ENCODE measurements around the gene FBXW7.

FBXW7 gene

GRCh38 chr4:152512483-152512882 is 23.4 kb downstream of the FBXW7 start:
- DNase-seq: no peak
- Histone ChIP-seq H4K91ac (ENCODE audit: low read length) (no peak overlapping the region), H2BK5ac (ENCODE audit: low read depth, low read length, poor library complexity, severe bottlenecking) (no peak overlapping the region), H3K14ac (ENCODE audit: low read length in 2 of 2) (no peak overlapping the region), H4K8ac (ENCODE audit: low read length) (no peak overlapping the region), H2BK15ac (ENCODE audit: low read depth, poor library complexity, severe bottlenecking) (no peak overlapping the region), H2AFZ (ENCODE audit: low read depth, low read length) (no peak overlapping the region), H2AK5ac (ENCODE audit: low read length, severe bottlenecking) (no peak overlapping the region), H3K4me1 (ENCODE audit: control insufficient read depth, insufficient read depth, low read depth, low read length) (peaks cover 4% of the 10 kb centered on the region), H3K79me1 (replicated peaks; ENCODE audit: low read length, poor library complexity, severe bottlenecking) (peaks cover 19% of the 10 kb centered on the region), H3K4ac (ENCODE audit: low read depth in 1 of 2, low read length in 2 of 2) (no peak overlapping the region), H2BK120ac (ENCODE audit: low read depth, low read length) (no peak overlapping the region), H3K4me3 (ENCODE audit: insufficient read depth in 1 of 2, low read depth in 1 of 2, low read length in 2 of 2) (no peak overlapping the region), H3K36me3 (ENCODE audit: control insufficient read depth in 1 of 2, insufficient read depth in 2 of 2, low read depth in 1 of 2, low read length in 2 of 2) (no peaks in the 10 kb centered on the region), H3K23ac (ENCODE audit: low read length in 2 of 2) (no peak overlapping the region), H3K4me2 (ENCODE audit: low read length, poor library complexity, severe bottlenecking) (no peak overlapping the region), H3K18ac (ENCODE audit: low read depth in 1 of 2, low read length in 2 of 2) (no peak overlapping the region), H3K27ac (ENCODE audit: low read length, poor library complexity, severe bottlenecking) (no peak overlapping the region), H3K9me3 (ENCODE audit: control insufficient read depth, low read length) (no peaks in the 10 kb centered on the region), H3K27me3 (ENCODE audit: control insufficient read depth in 1 of 2, insufficient read depth in 1 of 2, low read length in 2 of 2) (no peaks in the 10 kb centered on the region), H3K9ac (ENCODE audit: low read length) (no peak overlapping the region), H2BK12ac (ENCODE audit: low read length in 2 of 2) (no peak overlapping the region)
- 88% methylated on average over 3 of the region's 5 CpGs for WGBS

- no peaks in the 10 kb centered on the region for H3K9me3 ChIP-seq (ENCODE audit: control insufficient read depth, low read length)
- no peak overlapping the region for H4K8ac ChIP-seq (ENCODE audit: low read length)
- 85% methylated on average over 2 of the region's 7 CpGs for WGBS
- H3K23ac ChIP-seq (ENCODE audit: low read length in 2 of 2): no peak overlapping the region
- H2BK120ac ChIP-seq (ENCODE audit: low read depth, low read length): no peak overlapping the region
- H3K14ac ChIP-seq (ENCODE audit: low read length in 2 of 2): no peak overlapping the region
- no peak overlapping the region for H3K27ac ChIP-seq (ENCODE audit: low read length, poor library complexity, severe bottlenecking)
- no peak overlapping the region for H2AFZ ChIP-seq (ENCODE audit: low read depth, low read length)
- no peak overlapping the region for H2BK5ac ChIP-seq (ENCODE audit: low read depth, low read length, poor library complexity, severe bottlenecking)
- no peaks in the 10 kb centered on the region for H3K27me3 ChIP-seq (ENCODE audit: control insufficient read depth in 1 of 2, insufficient read depth in 1 of 2, low read length in 2 of 2)
- H3K4me1 ChIP-seq (ENCODE audit: control insufficient read depth, insufficient read depth, low read depth, low read length): no peaks in the 10 kb centered on the region
- H3K36me3 ChIP-seq (ENCODE audit: control insufficient read depth in 1 of 2, insufficient read depth in 2 of 2, low read depth in 1 of 2, low read length in 2 of 2): no peaks in the 10 kb centered on the region
- no peak overlapping the region for H4K91ac ChIP-seq (ENCODE audit: low read length)
- no peak overlapping the region for H2BK15ac ChIP-seq (ENCODE audit: low read depth, poor library complexity, severe bottlenecking)
- H3K4me2 ChIP-seq (ENCODE audit: low read length, poor library complexity, severe bottlenecking): no peak overlapping the region
- H3K18ac ChIP-seq (ENCODE audit: low read depth in 1 of 2, low read length in 2 of 2): no peak overlapping the region
- no peak overlapping the region for H3K4ac ChIP-seq (ENCODE audit: low read depth in 1 of 2, low read length in 2 of 2)
- H2AK5ac ChIP-seq (ENCODE audit: low read length, severe bottlenecking): no peak overlapping the region
- no peak overlapping the region for H2BK12ac ChIP-seq (ENCODE audit: low read length in 2 of 2)
- DNase-seq: no peak
- H3K79me1 ChIP-seq (replicated peaks; ENCODE audit: low read length, poor library complexity, severe bottlenecking): peaks cover 16% of the 10 kb centered on the region
- no peak overlapping the region for H3K9ac ChIP-seq (ENCODE audit: low read length)
- H3K4me3 ChIP-seq (ENCODE audit: insufficient read depth in 1 of 2, low read depth in 1 of 2, low read length in 2 of 2): no peak overlapping the region
Measured at GRCh38 chr4:152510349-152511147, 25.3 kb downstream of the FBXW7 start.

- no peak overlapping the region for H3K14ac ChIP-seq (ENCODE audit: low read length in 2 of 2)
- H2BK5ac ChIP-seq (ENCODE audit: low read depth, low read length, poor library complexity, severe bottlenecking): no peak overlapping the region
- no peak overlapping the region for H2BK12ac ChIP-seq (ENCODE audit: low read length in 2 of 2)
- H2AFZ ChIP-seq (ENCODE audit: low read depth, low read length): no peak overlapping the region
- H2AK5ac ChIP-seq (ENCODE audit: low read length, severe bottlenecking): no peak overlapping the region
- H3K36me3 ChIP-seq (ENCODE audit: control insufficient read depth in 1 of 2, insufficient read depth in 2 of 2, low read depth in 1 of 2, low read length in 2 of 2): no peaks in the 10 kb centered on the region
- peaks cover 16% of the 10 kb centered on the region for H3K79me1 ChIP-seq (replicated peaks; ENCODE audit: low read length, poor library complexity, severe bottlenecking)
- H3K9ac ChIP-seq (ENCODE audit: low read length): no peak overlapping the region
- no peak overlapping the region for H4K8ac ChIP-seq (ENCODE audit: low read length)
- no peak overlapping the region for H3K18ac ChIP-seq (ENCODE audit: low read depth in 1 of 2, low read length in 2 of 2)
- no peaks in the 10 kb centered on the region for H3K9me3 ChIP-seq (ENCODE audit: control insufficient read depth, low read length)
- no peak for DNase-seq
- H2BK120ac ChIP-seq (ENCODE audit: low read depth, low read length): no peak overlapping the region
- no peak overlapping the region for H3K4me3 ChIP-seq (ENCODE audit: insufficient read depth in 1 of 2, low read depth in 1 of 2, low read length in 2 of 2)
- H3K27ac ChIP-seq (ENCODE audit: low read length, poor library complexity, severe bottlenecking): no peak overlapping the region
- no peak overlapping the region for H4K91ac ChIP-seq (ENCODE audit: low read length)
- H3K4me2 ChIP-seq (ENCODE audit: low read length, poor library complexity, severe bottlenecking): no peak overlapping the region
- no peak overlapping the region for H2BK15ac ChIP-seq (ENCODE audit: low read depth, poor library complexity, severe bottlenecking)
- H3K27me3 ChIP-seq (ENCODE audit: control insufficient read depth in 1 of 2, insufficient read depth in 1 of 2, low read length in 2 of 2): no peaks in the 10 kb centered on the region
- WGBS: no CpG with 5 or more reads among the region's 3 CpGs
- no peaks in the 10 kb centered on the region for H3K4me1 ChIP-seq (ENCODE audit: control insufficient read depth, insufficient read depth, low read depth, low read length)
- no peak overlapping the region for H3K4ac ChIP-seq (ENCODE audit: low read depth in 1 of 2, low read length in 2 of 2)
- no peak overlapping the region for H3K23ac ChIP-seq (ENCODE audit: low read length in 2 of 2)
Measured at GRCh38 chr4:152509595-152510225, 26.2 kb downstream of the FBXW7 start.

GRCh38 chr4:152508818-152509217 is 27.1 kb downstream of the FBXW7 start:
- Histone ChIP-seq H2BK5ac (ENCODE audit: low read depth, low read length, poor library complexity, severe bottlenecking) (no peak overlapping the region), H3K27ac (ENCODE audit: low read length, poor library complexity, severe bottlenecking) (no peak overlapping the region), H3K9me3 (ENCODE audit: control insufficient read depth, low read length) (no peaks in the 10 kb centered on the region), H3K9ac (ENCODE audit: low read length) (no peak overlapping the region), H3K27me3 (ENCODE audit: control insufficient read depth in 1 of 2, insufficient read depth in 1 of 2, low read length in 2 of 2) (no peaks in the 10 kb centered on the region), H4K91ac (ENCODE audit: low read length) (no peak overlapping the region), H3K14ac (ENCODE audit: low read length in 2 of 2) (no peak overlapping the region), H3K36me3 (ENCODE audit: control insufficient read depth in 1 of 2, insufficient read depth in 2 of 2, low read depth in 1 of 2, low read length in 2 of 2) (no peaks in the 10 kb centered on the region), H3K79me1 (replicated peaks; ENCODE audit: low read length, poor library complexity, severe bottlenecking) (peaks cover 12% of the 10 kb centered on the region), H2AK5ac (ENCODE audit: low read length, severe bottlenecking) (no peak overlapping the region), H3K18ac (ENCODE audit: low read depth in 1 of 2, low read length in 2 of 2) (no peak overlapping the region), H2BK12ac (ENCODE audit: low read length in 2 of 2) (no peak overlapping the region), H2BK120ac (ENCODE audit: low read depth, low read length) (no peak overlapping the region), H4K8ac (ENCODE audit: low read length) (no peak overlapping the region), H3K4me3 (ENCODE audit: insufficient read depth in 1 of 2, low read depth in 1 of 2, low read length in 2 of 2) (no peak overlapping the region), H3K4me1 (ENCODE audit: control insufficient read depth, insufficient read depth, low read depth, low read length) (no peaks in the 10 kb centered on the region), H2BK15ac (ENCODE audit: low read depth, poor library complexity, severe bottlenecking) (no peak overlapping the region), H3K23ac (ENCODE audit: low read length in 2 of 2) (no peak overlapping the region), H3K4me2 (ENCODE audit: low read length, poor library complexity, severe bottlenecking) (no peak overlapping the region), H3K4ac (ENCODE audit: low read depth in 1 of 2, low read length in 2 of 2) (no peak overlapping the region), H2AFZ (ENCODE audit: low read depth, low read length) (no peak overlapping the region)
- 100% methylated on average over 1 of the region's 2 CpGs for WGBS
- DNase-seq: no peak
